HG02678 (cell line): ENCODE results near the gene IL17RA.

Experiments
- ATAC-seq: cut with Tn5 transposase; IDR thresholded peaks from one replicate; pipeline ENCODE4 v1.9.1; 2021; ENCODE audit warnings: mild to moderate bottlenecking, moderate library complexity; ENCODE audit not compliant: unreplicated experiment

The IL17RA gene

DNA sequence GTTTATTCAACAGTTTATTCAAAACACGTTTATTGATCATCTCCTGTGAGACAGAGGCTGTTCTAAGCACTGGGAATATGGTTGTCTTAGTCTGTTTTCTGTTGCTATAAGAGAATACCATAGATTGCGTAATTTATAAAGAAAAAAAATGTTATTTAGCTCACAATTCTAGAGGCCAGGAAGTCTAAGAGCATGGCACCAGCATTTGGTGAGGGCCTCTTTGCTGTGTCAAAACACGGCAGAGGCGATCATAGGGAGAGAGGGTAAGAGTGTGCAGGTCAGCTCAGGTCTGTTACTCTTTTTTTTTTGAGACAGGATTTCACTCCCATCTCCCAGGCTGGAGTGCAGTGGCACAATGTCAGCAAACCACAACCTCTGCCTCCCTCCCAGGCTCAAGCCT, 5.2 kb upstream of the IL17RA start:
- ATAC-seq = no peak

DNA sequence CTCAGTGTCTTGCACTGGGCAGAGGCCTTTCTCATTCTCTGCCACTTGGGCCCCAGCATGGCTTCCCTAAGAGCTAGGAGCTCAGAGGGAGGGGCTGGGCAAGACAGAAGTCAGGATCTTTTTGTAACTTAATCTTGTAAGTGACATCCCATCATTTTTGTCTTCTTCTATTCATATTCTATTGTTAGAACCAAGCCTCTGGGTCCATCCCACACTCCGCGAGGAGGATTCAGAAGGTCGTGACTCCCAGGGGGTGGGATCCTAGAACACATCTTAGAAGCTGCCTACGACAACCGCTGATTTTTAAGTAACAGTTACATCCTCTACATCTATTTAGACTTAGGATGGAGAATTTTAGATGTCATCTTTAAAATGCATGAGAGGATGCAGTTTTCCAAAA, 1.5 kb upstream of the IL17RA start:
- ATAC-seq = no peak

DNA sequence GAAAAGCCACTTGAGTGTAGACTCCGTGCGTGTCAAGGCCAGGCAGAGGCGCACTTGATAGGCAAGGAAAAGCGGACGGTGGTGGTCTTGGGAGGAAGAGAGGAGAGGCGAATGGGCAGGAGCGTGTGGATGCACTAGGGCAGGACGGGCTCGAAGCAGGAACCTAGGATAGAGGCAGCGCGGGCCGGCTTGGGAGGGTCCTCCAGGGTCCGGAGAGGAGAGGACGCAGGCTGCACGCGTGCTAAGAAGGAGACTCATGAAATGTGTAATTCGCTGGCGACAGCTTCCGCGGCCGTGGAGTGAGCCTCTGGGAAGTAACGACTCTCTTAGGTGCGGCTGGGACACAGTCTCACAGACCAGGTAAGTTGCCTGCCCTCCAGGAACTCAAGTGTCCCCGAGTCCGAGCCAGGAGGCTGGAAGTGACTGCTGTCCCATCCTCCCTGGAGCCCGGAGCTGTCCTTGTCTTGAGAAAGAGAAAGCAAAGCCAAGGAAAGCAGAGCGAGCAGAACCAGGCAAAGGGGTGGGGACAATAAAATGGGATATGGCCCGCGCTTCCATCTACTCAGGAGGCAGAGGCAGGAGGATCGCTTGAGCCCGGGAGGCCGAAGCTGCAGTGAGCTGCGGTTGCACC, 874 bp upstream of the IL17RA start:
- ATAC-seq = no peak

DNA sequence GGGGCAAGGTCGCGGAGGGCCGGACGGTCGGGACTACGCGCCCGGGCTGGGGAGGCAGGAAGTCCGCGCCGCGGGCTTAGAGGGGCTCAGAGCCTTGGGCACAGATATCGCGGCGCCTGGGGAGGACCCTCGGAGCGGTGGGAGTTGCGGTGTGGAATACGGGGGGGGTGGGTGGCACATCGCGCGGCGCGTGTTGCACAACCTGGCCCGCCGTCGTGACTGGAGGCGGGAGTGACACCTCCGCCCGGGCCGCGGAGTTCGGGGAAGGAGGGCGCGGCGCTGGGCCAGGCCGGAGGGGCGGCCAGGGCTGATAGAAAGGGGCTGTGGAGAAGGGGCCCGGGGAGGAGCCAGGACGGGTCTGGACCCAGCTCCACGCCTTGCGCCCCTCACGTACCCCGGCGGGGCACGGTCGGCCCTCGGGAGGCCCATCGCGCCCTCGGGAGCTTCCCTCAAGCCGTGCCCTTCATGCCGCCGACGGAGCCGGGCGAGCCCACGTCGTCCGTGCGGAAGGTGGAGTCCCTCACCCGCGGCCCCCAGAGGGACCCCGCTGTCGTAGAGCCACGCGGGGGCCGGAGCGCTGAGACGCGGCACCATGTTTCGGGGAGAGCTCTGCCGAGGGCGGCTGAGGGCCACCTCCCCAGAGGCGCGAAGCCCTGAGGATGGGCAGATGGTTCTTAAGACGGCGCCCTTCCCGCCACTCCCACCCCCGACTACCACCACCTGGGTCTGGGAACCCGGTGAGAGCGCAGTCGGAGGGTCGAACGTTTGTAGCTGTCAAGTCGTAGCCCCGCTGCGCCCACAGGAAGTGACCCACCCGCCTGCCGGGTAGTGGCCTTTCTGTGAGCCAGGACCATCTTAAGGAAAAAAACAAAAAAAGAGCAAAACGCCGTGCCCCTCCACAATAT, 729 bp downstream of the IL17RA start:
- no peak for ATAC-seq

DNA sequence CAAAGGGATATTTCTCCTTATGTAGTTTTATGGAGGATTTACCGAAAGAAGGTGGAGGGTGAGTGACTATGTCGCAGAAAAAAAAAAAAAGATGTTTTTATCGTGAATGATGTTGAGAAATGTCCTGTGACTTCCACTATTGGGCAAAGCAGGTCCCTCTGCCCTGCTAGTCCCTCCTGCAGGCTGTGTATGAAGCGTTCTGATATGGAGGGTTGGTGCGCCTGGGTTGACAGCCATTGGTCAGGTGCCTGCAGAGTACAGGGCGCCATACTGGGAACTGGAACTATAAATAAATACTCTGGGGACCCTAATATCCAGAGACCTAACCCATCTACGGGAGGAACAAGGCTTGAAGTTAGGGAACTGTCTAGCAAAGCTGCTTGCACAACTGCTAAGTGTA, 1.5 kb downstream of the IL17RA start:
- no peak for ATAC-seq

DNA sequence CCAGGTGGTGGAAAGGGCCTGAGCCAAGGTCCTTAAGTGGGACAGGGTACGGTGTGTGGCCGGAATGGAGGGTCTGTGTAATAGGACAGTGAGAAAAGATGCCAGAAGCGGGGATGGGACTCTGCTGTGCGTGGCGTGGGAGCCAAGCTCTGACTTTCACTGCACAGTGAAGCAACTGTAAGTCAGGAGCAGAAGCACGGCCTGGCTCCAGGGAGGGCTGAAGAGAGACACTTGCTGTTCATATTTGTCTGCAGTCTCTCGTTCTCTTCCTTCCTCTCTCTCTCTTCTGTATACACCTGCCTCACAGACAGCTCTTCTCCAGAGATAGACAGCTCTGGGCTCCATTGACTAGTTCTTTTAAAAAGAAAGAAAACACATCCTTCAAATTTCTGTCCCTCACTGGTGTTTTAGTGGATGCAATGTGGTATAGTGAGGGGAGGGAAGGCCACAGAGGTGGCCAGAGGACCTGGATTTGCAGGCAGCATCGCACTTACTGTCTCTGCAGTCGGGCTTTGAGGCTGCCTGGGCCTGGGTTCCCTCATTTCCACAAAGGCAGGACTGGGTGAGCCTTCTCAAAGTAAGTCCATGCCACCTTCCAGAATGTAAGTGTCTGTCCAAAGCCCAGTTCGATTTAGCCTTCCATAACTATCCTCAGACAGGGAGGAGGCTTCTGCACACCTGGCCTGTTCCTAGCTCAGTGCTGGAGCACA, 2.1 kb downstream of the IL17RA start:
- ATAC-seq = no peak

DNA sequence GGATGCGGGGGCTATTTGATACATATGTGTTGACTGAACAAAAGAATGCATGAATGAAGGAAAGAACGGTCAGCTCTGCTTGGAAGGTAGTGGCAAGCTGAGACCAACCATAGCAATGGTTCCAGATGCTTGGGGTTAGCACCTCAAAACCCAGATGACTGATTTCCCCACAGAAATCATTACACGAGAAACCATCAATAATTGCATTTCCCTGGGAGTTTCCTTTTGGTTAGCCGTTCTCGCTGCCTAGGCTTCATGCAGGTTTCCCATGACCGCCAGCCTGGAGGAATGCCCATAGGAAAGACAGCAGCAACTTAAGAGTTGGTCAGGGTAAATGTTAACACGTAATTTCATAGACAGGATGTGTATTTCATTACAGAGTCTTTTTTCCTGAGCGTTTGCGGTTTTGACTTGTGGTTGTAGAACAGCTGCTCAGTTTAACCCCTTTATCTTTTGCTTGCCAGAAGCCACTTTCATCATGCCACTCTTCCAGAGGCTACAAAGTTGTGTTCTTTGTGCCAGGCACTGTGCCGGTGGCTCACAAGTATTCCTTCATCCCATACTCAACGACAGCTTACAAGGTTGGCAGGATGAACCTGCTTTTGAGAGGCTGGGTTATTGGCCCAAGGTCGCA, 2.8 kb downstream of the IL17RA start:
- peak; percentile 45 for ATAC-seq

DNA sequence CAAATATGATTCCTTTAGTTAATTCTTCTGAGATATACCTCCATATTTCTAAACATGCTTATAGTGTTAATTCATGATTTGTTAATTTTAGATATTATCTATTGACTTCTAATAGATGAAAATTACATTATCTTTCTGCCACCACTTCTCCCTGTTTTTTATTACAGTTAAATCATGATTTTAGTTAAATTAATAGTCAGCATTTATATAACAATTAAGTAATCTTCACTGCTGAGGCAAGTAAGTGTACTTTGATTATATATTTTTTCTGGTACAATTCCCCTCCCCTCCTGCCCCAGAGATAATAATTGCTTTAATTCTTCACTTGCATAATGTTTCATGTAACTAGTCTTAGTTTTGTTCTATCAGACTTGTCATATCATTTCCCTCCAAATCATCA, 5.8 kb downstream of the IL17RA start:
- ATAC-seq = no peak

DNA sequence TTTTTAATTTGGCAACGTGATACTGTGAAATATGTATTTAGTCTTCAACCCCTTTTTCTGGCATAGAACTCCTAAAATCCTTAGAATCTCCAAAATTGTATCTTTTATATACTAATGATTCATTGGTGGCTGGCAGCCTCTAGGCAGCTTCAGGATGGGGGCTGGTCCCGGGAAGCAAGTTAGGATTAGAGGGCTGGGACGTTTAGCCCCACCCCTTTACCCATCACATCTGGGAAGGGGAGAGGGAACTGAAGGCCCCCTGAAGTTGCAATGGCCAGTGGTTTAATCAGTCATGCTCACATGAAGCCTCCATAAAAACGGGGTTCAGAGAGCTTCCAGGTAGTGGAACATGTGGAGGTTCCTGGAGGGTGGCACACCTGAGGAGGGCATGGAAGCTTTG, 7.1 kb downstream of the IL17RA start:
- ATAC-seq = no peak

DNA sequence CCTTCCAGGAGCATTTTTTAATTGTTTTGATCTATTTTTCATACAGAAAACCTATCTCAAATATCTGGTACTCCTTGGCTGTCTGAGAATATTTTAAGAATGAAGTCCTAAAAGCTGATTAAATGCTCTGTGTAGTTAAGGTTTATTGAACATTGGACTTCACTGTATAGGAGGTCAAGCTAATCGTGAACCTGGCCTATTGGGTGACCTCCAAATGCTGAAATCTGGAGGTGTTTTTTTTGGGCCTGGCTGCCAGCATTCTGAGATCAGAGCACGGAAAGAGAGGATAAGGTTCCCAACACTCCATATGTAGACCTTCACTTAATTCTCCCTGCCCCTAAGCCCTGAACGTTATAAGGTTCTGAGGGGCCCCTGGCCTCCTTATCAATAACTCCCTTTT, 8.3 kb downstream of the IL17RA start:
- ATAC-seq = no peak

DNA sequence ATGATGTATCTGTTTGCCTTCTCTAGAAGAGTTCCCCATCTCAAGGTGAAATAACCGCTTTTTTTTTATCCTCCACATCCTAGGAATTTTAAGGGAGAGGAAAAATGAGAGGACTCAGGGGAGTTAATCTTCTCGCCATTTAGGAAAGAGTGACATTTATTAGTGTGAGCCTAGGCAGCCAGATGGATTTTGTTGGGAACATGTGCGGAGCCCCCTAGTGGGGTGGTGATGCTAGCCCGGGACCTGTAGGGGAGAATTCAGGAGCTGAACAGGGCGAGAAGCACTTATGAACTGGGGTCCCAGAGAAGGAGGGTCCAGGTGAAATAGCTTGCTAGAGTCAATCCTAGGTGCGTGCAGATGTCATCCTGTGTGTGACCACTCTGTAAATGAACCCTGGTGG, 10.7 kb downstream of the IL17RA start:
- no peak for ATAC-seq

DNA sequence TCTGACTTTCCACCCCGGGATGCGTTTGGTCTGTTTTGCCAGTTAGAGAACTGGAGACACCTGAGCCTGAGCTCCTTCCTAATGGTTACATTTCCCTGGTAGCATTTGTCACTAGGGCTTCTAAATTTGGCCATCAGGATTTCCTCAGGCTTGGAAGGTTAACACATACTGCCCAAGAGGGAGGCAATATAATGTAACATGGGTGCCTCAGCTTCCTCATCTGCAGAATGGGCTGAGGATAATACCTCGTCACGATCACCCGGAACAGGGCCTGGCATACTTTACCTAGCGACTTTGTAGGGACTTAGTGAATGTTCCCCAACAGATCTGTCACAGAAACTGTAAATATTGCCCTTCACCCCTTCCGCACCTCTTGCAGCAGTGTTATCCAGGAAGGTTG, 11.3 kb downstream of the IL17RA start:
- no peak for ATAC-seq

DNA sequence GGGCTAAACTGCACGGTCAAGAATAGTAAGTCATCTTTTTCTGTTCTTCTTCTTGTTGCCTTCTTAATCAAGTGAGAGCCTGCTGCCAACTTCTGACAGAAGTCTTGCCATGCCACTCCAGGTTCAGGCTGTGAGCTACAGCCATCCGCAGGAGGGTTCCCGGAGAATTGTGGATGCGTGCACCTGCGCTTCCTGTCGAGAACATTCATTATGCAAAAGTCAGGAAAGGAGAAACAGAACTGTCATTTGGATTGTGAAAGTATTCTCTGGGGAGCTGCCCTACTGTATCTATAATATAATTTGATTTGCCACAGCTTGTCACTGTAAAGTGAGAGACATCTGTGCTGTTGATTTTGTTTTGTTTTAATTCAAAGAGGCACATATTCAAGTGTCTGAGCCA, 12.3 kb downstream of the IL17RA start:
- no peak for ATAC-seq

DNA sequence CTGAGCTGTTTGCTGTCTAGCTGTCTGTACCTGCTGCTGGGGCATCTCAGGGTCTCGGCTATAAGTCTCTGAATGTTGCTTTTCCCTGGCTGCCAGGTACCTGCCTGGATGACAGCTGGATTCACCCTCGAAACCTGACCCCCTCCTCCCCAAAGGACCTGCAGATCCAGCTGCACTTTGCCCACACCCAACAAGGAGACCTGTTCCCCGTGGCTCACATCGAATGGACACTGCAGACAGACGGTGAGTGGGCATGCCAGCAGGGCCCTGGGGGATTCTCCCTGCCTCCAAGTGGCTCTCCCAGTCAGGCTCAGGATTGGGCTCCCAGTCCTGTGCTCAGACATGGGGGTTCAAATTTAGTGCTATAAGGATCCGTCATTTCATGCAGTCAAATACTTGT, 12.9 kb downstream of the IL17RA start:
- no peak for ATAC-seq

DNA sequence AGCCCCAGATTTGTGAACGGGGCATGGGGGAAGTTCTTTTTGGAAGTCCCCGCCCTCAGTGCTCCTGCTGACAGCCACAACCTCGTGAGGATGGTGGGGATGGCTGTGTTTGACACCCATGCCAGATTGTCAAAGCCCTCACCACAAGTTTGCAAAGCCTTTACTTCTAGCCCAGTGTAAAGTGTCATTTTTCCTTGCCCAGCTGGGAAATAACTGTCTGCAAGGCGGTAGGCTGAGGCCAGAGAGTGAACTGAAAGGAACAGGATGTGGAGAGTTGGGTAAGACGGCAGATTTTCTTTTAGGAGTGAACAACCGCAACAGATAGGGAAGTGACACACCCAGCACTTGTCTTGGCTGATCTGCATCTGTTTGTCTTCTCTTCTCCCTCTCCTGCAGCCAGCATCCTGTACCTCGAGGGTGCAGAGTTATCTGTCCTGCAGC, 13.6 kb downstream of the IL17RA start:
- peak; percentile 44 for ATAC-seq

DNA sequence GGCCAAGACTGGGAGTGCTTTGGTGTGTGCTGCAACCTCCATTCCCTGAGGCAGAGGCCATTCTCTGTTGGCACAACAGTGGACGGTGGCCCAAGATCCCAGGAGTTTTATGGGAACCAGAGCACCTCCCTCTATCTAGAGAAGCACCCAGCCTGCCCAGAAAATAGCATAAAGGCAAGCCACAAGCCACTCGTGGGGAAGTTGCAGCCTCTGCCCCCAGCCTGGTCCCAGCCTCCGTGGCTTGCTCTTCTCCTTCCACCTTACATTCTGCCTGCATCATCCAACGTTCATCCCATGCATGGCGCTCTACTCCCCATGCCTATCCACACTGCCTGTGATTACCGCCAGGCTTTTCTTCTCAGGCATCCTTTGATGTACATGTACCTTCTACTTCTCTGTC, 15.8 kb downstream of the IL17RA start:
- no peak for ATAC-seq

DNA sequence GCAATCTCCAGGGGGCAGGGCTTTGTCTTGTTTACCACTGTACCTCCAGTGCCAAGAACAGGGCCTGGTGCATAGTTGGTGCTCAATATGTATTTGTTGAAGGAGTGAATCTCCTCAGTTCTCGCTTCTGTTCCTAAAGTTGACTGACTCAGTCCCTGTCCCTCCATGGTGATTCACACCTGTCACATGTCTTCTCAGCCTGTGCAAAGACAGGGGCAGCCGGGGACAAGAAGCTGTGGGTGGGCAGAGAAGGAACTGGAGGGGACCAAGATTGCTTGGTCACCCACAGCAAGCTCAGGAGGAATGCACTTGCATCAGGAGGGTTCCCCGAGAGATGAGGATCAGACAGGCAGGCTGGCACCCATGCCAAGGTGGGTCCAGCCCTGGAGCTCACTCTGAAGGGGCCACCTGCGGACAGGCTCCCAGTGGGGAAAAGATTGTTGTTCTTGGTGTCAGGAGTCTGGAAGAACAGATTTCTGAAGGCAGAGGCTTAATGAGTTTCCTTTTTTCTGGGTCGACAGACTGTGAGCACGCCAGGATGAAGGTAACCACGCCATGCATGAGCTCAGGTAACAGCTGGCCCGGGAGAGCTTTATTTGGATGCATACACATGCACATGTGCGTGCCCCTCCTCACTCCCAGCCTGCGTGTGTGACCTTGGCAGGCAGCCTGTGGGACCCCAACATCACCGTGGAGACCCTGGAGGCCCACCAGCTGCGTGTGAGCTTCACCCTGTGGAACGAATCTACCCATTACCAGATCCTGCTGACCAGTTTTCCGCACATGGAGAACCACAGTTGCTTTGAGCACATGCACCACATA, 16.9 kb downstream of the IL17RA start:
- ATAC-seq = no peak

DNA sequence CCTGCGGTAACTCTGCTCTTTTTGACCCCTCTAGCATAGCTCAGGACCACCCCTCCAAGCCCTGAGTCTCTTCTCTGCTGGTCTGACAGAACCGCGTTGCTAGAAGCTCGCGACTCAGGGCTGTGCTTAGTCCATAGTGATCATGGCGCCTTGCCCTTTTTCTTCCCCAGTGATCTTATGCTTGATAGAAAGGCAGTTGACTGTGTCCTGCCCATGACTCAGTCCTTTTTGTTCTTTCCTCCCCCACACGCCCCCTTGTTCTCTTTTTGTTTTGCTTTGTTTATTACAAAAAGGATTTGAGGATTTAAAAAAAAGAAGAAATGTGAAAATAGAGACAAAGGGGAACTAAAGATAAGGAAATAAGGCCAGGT, 17.5 kb downstream of the IL17RA start:
- ATAC-seq = no peak

DNA sequence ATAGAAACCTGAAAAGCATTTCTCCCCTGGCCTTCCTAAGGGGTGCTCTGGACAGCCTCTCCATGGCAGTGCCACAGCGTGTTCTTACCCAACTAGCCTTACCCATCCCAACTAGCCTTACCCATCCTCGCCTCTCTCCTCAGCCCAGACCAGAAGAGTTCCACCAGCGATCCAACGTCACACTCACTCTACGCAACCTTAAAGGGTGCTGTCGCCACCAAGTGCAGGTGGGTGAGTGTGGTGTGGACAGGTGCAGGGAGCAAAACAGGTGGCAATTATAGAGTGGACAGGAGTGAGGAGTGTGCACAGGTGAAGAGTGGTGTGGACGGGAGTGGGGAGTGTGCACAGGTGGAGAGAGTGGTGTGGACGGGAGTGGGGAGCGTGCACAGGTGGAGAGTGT, 18.6 kb downstream of the IL17RA start:
- no peak for ATAC-seq

DNA sequence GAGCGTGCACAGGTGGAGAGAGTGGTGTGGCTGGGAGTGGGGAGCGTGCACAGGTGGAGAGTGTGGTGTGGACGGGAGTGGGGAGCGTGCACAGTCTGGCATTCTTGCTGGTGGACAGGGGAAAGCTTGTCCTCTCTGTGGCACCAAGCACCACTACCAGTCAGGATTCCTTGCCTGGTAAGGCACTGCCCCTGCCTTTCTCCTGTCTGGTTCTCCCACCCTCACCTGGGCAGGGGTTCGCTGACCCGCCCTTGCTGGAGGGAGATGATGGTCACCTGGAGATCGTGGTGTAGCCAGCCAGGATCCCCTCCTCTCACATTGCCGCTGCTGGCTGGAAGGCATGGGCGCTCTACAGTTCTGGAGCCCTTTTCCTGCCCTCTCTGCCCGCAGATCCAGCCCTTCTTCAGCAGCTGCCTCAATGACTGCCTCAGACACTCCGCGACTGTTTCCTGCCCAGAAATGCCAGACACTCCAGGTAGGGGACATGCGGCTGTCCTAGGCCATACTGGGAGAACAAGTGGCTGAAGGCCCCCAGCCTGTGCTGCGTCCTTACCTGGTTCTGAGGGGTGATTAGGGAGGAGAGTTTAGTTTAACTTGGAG, 19.6 kb downstream of the IL17RA start:
- ATAC-seq = no peak
